ENCODE results near the gene NTN4.
"Not testable (repeated sequence)": the region's sequence is repeated elsewhere in the genome, so short reads cannot be mapped to it uniquely, and the experiment has no call there.

Gene NTN4

GRCh38 chr12:95746062-95746461 lies 44.5 kb downstream of the NTN4 start:
- DNase-seq = not testable (repeated sequence)

GRCh38 chr12:95742586-95742985 lies 48.0 kb downstream of the NTN4 start:
- DNase-seq = no peak

GRCh38 chr12:95741635-95742034 lies 48.9 kb downstream of the NTN4 start:
- DNase-seq = no peak

- no peak for DNase-seq
These were observed 49.8 kb downstream of the NTN4 start for GRCh38 chr12:95740751-95741150.

- no peak for DNase-seq
These were observed 50.8 kb downstream of the NTN4 start for GRCh38 chr12:95739561-95740313.

- no peak for DNase-seq
These were observed 52.4 kb downstream of the NTN4 start for GRCh38 chr12:95738024-95738611.

- DNase-seq = no peak
These were observed 53.9 kb downstream of the NTN4 start for GRCh38 chr12:95736631-95737030.

- DNase-seq = not testable (repeated sequence)
These were observed 54.8 kb downstream of the NTN4 start for GRCh38 chr12:95735728-95736127.

- DNase-seq = no peak
These were observed 57.3 kb downstream of the NTN4 start for GRCh38 chr12:95733141-95733825.

- no peak for DNase-seq
These were observed 59.0 kb downstream of the NTN4 start for GRCh38 chr12:95731519-95731958.

- DNase-seq = no peak
These were observed 60.1 kb downstream of the NTN4 start for GRCh38 chr12:95730457-95730856.

- no peak for DNase-seq
These were observed 63.7 kb downstream of the NTN4 start for GRCh38 chr12:95726903-95727302.

- DNase-seq = no peak
These were observed 65.8 kb downstream of the NTN4 start for GRCh38 chr12:95724767-95725166.

GRCh38 chr12:95723693-95724384 lies 66.7 kb downstream of the NTN4 start:
- DNase-seq = no peak

- DNase-seq = no peak
These were observed 69.2 kb downstream of the NTN4 start for GRCh38 chr12:95721320-95721719.

GRCh38 chr12:95720146-95720545 lies 70.4 kb downstream of the NTN4 start:
- no peak for DNase-seq

- no peak for DNase-seq
These were observed 71.8 kb downstream of the NTN4 start for GRCh38 chr12:95718772-95719171.

GRCh38 chr12:95718006-95718431 lies 72.5 kb downstream of the NTN4 start:
- DNase-seq = no peak

- no peak for DNase-seq
These were observed 73.1 kb downstream of the NTN4 start for GRCh38 chr12:95717316-95717928.

- no peak for DNase-seq
These were observed 75.4 kb downstream of the NTN4 start for GRCh38 chr12:95715177-95715576.

- no peak for DNase-seq
These were observed 78.3 kb downstream of the NTN4 start for GRCh38 chr12:95712269-95712668.

GRCh38 chr12:95710386-95710785 lies 80.2 kb downstream of the NTN4 start:
- DNase-seq = no peak

GRCh38 chr12:95709152-95709551 lies 81.4 kb downstream of the NTN4 start:
- DNase-seq = no peak
